HG02571 (cell line): Measurements from ENCODE around the gene KCNG3.

Experiments used
- ATAC-seq: cut with Tn5 transposase; IDR thresholded peaks from one replicate; pipeline ENCODE4 v1.9.1; 2021; ENCODE audit warnings: mild to moderate bottlenecking, moderate library complexity; ENCODE audit not compliant: unreplicated experiment

The KCNG3 gene, protein sequence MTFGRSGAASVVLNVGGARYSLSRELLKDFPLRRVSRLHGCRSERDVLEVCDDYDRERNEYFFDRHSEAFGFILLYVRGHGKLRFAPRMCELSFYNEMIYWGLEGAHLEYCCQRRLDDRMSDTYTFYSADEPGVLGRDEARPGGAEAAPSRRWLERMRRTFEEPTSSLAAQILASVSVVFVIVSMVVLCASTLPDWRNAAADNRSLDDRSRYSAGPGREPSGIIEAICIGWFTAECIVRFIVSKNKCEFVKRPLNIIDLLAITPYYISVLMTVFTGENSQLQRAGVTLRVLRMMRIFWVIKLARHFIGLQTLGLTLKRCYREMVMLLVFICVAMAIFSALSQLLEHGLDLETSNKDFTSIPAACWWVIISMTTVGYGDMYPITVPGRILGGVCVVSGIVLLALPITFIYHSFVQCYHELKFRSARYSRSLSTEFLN

DNA sequence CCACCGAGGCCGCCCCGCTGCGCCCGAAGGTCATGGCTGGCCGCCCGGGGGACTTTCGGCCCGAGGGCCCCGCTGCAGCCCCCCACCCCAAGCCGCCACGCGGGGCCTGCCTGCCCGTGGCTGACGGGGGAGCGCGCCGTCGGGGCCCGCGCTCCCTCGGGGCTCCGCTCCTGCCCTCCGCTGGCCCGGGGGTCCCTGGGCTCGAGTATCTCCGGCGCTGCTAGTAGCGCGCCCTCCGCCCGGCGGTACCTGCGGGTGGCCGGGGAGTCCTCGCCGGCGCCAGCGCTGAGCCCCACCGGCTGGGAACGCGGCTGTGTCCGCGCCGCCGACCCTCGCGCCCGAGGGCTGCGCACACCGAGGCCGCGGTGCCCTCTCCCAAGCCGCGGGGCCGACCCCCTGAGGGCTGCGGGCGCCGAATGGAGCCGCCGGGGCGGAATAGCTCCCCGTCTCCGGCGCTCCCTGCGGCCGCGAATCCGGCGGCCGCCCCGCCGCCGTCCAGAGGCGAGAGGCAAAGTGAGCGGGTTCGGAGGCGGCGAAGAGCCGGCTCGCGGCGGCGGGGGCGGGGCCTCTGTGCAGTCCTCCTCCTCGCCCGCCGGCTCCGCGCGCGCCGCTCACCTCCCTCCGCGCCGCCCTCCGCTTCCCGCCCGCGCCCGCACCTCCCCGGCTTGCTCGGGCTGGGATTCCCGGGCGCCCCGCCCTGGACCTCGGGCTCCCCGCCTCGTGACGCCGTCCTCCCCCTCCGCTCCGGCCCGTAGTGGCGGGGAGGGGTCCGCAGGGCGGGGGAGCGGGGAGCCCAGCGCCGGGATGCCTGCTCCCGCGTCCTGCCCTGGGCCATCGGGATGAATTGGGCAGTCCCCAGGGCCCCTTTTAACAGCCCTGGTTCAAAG, at the start of gene KCNG3:
KCNG3 (minus strand) TSS at position 515 of the 887 bp plus-strand sequence; CDS start at position 34, 481 bp downstream.
- peak; percentile 53 for ATAC-seq

DNA sequence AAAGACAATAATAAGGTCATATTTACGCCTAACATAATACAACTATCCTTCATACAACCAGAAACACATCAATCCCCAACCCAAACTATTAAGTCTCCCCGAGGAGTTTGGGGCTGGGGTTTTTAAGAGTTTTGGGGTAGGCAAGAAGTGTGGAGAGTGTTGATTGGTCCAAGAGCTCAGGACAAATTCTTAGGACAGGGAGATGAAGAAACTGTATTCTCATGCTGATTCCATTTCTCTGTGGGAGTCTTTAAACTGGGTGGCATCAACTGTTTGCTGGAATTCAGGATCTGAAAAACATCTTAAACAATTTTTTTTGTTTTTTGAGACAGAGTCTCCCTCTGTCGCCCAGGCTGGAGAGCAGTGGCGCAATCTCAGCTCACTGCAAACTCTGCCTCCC, 49.1 kb upstream of the KCNG3 start:
- ATAC-seq = no peak

DNA sequence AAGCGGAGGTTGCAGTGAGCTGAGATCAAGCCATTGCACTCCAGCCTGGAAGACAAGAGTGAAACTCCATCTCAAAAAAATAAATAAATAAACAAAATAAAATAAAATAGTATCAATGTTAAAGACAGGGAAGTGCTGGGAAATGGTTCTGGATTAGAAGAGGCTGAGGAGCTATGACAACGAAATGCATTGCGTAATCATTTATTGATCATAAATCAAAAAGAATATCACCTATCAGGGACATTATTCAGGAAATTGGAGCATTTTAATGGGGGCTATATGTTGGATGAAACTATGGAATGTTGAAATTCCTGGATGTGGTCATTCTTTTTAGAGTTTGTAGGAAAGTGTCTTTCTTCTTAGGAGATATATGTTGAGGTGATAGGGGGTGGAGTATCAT, 43.7 kb upstream of the KCNG3 start:
- no peak for ATAC-seq

DNA sequence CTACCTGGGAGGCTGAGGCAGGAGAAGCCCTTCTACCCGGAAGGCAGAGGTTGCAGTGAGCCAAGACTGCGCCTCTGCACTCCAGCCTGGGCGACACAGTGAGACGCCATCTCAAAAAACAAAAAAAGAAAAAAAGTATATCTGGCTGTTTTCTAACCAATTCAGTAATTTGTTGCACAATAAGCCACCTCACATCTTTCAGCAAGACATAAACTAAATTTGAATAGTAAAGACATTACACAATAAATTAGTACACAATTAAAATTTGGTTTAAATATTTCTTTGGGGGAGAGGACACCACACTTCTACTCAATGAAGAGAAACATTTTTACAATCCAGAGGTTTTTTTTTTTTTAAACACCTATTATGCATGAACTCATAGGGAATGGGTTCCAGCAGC, 38.6 kb upstream of the KCNG3 start:
- no peak for ATAC-seq

DNA sequence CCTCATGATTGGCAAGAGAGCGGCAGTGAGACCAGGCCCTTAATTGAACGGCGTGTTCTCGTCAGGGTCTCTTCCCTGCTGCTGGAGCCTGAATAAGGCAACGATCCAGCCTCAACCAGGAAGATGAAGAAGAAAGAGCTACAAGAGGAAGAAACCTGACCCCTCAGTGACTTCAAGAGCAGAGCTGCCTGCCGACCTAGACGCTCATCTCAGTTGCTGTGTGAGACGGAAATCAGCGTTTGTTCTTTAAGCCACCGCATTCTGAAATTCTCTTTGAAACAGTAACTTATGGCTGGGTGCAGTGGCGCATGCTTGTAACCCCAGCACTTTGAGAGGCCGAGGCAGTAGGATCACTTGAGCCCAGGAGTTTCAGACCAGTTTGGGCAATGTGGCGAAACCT, 29.6 kb upstream of the KCNG3 start:
- no peak for ATAC-seq

DNA sequence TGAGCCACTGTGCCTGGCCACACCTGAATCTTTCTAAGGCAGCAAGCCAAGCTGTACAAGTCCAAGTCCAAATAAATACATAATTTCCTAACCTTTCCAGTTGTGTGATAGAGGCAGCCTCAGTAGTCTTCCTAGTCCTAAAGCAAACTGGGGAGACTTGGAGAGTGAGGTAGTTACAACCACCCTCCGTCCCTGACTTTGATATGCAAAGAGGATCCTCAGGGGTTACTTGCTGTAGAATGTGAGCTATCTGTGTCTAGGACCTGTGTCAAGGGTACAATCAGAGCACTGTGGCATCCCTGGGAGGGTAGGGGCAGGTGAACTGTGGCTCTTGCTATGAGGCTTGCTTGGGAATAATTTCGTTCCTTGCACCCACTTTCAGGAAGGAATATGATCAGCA, 28.3 kb upstream of the KCNG3 start:
- ATAC-seq = no peak

DNA sequence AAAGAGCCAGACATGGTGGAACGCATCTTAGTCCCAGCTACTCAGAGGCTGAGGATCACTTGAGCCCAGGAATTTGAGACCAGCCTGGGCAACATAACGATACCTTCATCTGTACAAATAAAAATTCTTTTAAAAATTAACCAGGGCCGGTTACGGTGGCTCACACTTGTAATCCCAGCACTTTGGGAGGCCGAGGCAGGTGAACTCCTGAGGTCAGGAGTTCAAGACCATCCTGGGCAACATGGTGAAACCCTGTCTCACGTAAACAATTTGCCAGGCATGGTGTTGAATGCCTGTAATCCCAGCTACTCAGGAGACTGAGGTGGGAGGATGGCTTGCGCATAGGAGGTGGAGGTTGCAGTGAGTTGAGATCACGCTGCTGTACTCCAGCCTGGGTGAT, 25.8 kb upstream of the KCNG3 start:
- ATAC-seq = no peak

DNA sequence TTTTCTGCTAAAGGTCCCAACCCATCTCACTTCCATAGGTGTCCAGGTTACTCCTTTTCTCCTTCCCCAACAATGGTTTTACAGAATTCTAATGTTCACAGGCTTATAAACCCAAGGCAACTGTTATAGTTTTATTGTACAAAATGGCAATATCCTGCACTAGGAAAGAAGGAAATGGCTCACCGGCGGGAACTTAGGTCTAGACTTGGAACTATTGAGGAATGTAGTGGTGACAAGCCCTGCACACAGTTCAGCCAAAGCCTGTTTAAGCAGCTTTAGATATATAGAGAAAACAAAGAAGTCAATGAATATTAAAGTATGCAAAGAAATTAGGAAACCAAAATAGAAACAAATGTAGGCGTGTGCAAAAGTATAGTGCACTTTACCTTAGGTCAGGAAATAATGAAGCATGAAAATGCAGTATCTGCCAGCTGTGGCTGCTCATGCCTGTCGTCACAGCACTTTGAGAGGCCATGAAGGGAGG, 22.7 kb upstream of the KCNG3 start:
- ATAC-seq = no peak

DNA sequence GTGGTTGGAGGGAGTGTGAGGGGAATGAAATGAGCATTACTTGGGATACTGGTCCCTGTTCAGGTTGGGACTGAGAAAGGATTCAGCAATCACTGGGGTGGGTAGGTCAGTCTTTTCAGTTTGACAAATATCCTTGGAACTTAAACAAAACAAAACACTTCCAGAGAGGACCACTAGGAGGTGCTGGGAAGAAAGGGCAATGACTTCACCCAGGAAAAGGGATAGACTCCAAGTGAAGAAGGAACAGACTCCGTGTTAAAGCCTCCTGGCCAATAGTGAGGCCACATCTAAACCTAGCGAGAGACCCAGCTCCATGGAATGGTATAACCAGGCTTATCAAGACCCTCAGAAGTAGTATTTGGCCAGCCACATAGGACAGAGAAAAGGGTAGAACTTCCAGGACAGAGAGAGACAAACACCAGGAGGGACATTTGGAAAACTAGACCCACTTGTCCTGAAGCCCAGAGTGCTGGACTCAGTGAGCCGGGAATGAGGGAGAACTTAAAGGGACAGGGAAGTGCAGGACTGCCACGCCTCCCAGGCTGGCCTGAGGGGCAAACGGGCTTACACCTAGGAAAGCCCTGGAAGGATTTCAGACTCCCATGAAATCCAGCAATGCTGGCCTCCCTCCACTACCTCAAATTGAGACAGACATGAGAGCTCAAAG, 19.6 kb upstream of the KCNG3 start:
- no peak for ATAC-seq

DNA sequence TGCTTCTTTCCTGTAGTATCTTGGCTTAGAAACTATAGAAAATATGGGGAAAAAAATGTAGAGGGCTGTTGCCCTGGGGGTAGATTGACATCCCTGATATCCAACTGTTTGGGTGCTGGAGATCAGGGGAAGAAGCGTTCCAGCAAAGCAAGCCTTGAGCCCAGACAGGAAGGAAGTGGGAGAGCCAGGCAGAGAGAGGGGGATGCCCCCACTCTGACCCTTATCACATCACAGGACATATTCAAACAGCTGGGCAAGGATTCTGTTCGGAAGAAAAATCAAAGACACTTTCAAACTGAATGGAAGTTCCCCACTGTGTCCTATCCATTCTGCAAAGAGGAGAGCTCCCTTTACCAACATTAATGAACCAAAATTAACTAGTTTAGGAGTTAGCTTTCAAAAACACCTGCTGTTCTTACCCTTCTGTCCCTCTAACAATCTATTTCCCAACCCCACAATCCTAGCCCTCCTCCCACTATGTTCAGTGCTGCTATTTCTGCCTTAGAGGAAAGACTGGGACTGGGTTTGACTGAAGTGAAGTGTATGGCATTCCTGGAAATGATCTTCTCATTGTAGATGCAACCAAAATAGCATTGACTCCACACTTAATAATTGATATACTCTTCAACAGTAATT, 16.9 kb upstream of the KCNG3 start:
- ATAC-seq = no peak

DNA sequence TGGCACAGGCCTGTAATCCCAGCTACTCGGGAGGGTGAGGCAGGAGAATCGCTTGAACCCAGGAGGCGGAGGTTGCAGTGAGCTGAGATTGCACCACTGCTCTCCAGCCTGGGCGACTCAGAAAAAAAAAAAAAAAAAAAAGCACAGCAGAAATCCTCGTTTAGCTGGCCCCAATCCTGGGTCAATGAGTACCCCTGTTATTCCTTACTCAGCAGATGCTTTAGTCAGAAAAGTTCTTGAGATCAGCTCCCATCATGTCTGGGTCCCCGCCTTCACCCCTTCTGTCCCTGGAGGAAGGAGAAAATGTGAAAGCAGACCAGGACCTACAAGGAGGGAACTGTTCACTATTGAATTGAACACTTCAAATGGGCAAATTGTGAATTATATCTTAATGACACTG, 16.4 kb upstream of the KCNG3 start:
- no peak for ATAC-seq

DNA sequence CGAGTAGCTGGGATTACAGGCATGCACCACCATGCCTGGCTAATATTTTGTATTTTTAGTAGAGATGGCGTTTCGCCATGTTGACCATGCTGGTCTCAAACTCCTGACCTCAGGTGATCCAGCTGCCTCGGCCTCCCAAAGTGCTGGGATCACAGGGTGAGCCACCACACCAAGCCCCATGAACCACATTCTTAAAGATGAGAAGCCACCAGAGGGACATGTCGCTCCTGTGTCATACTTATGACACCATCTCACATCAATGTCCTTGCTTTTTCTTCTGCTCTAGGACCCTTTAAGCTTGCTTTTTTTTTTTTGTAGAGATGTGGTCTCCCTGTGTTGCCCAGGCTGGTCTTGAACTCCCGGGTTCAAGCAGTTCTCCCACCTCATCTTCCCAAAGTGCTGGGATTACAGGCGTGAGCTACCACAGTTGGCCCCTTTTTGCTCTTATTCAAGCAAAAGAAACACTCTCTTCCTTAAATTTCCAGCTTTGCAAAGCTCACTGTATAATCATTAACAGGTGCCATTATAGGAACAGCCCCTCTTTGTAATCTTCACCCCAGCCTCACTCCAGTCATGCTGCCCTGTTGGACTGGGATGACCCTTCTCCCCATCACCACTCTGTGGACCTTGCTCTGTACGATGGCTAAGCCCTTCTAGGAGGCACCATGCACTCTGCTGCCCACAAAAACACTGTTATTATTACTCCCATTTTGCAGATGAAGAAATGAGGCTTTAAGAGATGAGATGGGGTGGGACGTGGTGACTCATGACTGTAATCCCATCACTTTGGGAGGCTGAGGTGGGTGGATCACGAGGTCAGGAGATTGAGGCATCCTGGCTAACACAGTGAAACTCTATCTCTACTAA, 10.8 kb upstream of the KCNG3 start:
- ATAC-seq = no peak

DNA sequence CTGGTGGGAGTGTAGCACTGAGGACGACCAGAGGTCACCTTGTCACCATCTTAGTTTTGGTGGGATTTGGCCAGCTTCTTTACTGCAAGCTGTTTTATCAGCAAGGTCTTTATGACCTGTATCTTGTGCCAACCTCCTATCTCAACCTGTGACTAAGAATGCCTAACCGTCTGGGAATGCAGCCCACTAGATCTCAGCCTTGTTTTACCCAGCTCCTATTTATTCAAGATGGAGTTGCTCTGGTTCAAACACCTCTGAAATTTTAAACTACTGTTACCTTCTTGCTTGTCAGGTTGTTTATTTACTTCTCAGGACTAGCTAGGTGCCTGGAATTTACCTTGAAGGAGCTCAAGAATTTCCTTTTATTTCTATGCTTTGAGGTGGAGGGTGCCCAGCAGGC, 9.5 kb upstream of the KCNG3 start:
- ATAC-seq = no peak

DNA sequence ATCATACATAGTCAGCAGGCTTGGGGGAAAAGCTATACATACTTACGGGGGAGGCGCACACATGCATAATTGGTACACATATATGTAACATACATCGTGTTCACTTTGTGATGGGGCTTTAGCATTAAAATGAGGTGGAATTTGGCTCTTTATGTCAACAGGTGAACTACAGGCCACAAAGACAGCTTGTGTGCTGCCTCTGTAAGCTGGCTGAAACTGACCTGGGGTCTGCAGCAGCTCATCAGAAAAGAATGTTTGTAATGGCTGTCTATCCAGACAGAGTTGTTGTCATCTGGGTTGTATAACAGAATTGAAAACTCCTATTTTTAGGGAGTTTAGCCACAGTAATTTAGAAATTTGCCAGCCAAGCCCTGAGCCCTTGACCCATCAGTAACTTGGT, 4.7 kb upstream of the KCNG3 start:
- no peak for ATAC-seq

DNA sequence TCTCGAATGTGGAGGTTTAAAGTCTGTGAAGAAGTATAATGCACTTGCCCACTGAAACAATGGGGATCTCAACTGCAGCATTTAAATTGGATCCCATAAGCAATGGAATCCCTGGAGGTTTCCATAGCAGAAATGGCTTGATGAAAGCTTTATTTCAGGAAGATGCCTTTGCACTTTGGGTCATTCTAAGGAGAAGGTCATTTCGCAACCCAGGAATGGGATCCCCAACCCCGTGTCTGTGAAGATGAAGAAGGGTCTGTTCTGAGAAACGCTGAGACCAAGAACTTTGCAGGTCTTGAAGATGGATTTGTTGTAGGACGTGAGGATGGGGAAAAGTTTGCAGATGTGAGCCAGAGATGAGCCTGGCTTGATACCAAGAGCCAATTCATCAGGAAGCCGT, 1.8 kb upstream of the KCNG3 start:
- no peak for ATAC-seq

DNA sequence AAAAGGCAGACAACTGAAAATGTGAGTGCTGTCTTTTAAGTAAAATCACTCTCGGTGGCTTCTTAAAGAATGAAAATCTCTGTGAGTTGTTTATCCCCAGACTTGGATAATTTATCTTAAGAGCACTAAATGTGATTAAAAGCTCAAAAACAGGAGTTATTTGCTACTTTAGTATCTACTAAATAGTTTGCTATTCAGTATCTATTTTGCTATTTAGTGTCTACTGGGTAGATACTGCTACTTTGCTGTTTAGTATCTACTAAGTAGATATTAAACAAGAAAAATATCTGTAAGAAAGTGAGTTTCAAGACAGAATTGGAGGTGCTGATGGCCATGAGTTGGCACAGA, 1.4 kb upstream of the KCNG3 start:
- ATAC-seq = no peak

DNA sequence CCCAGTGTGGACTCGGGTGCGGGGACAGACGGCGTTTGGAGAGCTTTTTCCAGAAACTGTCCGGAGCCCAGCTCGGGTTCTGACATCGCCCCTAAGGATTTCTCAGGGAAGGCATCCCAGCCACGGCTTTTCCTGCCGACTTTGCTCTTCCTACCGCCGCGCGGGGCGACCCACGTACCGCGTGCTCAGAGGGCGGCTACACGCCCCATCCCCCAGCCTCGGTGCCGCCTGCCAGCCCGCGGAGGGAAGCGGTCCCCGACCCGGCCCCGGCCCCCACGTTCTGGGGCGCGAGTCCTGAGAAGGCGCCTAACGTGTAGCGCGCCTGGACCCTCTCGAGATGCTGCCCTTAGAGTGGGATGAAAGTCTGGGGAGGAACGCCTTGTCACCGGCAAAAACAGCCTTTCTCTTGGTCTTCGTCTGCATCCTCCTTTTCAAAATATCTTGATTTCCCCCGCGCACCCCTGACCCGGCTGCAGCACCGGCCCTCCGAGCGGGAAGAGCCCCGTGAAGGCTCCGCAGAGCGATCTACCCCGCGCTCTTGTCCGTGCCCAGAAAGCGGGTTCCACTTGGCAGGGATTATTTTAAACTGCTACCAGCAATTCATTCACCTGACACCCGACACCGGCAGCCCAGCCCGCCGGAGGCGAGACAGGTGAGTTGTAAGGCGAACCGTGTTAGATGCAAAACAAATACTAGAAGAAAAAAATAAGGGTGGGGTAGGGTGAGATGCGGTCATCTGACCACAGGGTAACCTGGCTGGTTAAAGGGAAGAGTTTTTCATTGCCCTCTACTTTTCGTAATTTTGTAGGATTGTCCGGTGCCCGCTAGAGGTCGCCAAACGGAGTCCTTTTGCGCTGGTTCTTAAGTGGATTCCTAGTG, 812 bp upstream of the KCNG3 start:
- ATAC-seq = peak; percentile 57

DNA sequence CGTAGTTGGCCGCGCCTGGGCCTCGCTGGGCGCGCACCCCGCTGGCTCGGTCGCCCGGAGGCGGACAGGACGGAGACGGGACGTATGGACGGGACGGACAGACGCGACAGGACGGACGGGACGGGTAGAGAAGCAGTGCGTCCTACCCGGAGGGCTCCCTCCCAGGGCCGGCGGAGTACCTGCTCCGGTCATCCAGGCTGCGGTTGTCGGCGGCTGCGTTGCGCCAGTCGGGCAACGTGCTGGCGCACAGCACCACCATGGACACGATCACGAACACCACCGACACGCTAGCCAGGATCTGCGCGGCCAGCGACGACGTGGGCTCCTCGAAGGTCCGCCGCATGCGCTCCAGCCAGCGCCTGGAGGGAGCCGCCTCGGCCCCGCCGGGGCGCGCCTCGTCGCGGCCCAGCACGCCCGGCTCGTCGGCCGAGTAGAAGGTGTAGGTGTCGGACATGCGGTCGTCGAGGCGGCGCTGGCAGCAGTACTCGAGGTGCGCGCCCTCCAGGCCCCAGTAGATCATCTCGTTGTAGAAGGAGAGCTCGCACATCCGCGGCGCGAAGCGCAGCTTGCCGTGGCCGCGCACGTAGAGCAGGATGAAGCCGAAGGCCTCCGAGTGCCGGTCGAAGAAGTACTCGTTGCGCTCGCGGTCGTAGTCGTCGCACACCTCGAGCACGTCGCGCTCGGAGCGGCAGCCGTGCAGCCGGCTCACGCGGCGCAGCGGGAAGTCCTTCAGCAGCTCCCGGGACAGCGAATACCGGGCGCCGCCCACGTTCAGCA, 903 bp downstream of the KCNG3 start:
- no peak for ATAC-seq
